Keratinocyte (primary cell): Measurements from ENCODE around the gene EVC. TPM values are rescaled to one million over a fixed set of nuclear protein-coding genes. Genes with fewer than 3 reads are reported as not detected.

ENCODE experiments used
- DNase-seq: peaks from one replicate; pipeline ENCODE4 v3.0.0-alpha.2; 2011; ENCODE audit warnings: low read depth, missing footprints, low spot score
- FAIRE-seq: peaks from 2 replicates; lab custom pipeline; 2011; peaks lifted over from hg19 to GRCh38; lab: Jason Lieb, UNC
- H2AFZ ChIP-seq: 2 replicates; pipeline ENCODE4 v1.6.0; 2012; ENCODE audit warnings: low read length, control low read depth, inconsistent platforms; ENCODE audit not compliant: control insufficient read depth
- H3K27ac ChIP-seq: 2 replicates; pipeline ENCODE4 v1.5.1; 2011; ENCODE audit warnings: low read length; ENCODE audit not compliant: control insufficient read depth, insufficient read depth
- H3K27me3 ChIP-seq: 3 replicates; pipeline ENCODE4 v1.6.0; 2011; ENCODE audit warnings: low read length; ENCODE audit not compliant: control insufficient read depth, insufficient read depth; ENCODE audit errors: extremely low read depth
- H3K36me3 ChIP-seq, 2 experiments: 2 replicates in 1 of 2; 3 replicates in 1 of 2; pipeline ENCODE4 v1.5.1; 2011; ENCODE audit warnings: low read length in 2 of 2, mild to moderate bottlenecking in 1 of 2; ENCODE audit not compliant: control insufficient read depth in 2 of 2, insufficient read depth in 2 of 2; ENCODE audit errors: extremely low read depth in 1 of 2
- H3K4me1 ChIP-seq: 3 replicates; pipeline ENCODE4 v1.5.1; 2011; ENCODE audit warnings: low read length; ENCODE audit not compliant: control insufficient read depth, insufficient read depth; ENCODE audit errors: extremely low read depth
- H3K4me2 ChIP-seq: 3 replicates; pipeline ENCODE4 v1.6.0; 2011; ENCODE audit warnings: low read depth, low read length; ENCODE audit not compliant: control insufficient read depth, insufficient read depth; ENCODE audit errors: extremely low read depth
- H3K4me3 ChIP-seq, 3 experiments: fragments of 200-600 bp in 1 of 3; sonication (generic) in 1 of 3; 2 replicates in 2 of 3; 3 replicates in 1 of 3; pipeline ENCODE4 v1.5.1; 2011 to 2016; ENCODE audit warnings: low read length in 3 of 3, mild to moderate bottlenecking in 3 of 3, control low read depth in 2 of 3, inconsistent platforms in 1 of 3, low read depth in 1 of 3, mixed read lengths in 1 of 3, mixed run types in 1 of 3, moderate library complexity in 1 of 3; ENCODE audit not compliant: control insufficient read depth in 2 of 3, insufficient read depth in 2 of 3; ENCODE audit errors: extremely low read depth in 1 of 3
- H3K79me2 ChIP-seq: 2 replicates; pipeline ENCODE4 v1.6.0; 2012; ENCODE audit warnings: low read length; ENCODE audit not compliant: control insufficient read depth, insufficient read depth
- H3K9ac ChIP-seq: 3 replicates; pipeline ENCODE4 v1.6.0; 2011; ENCODE audit warnings: low read length; ENCODE audit not compliant: control insufficient read depth, insufficient read depth; ENCODE audit errors: extremely low read depth
- H3K9me1 ChIP-seq: 3 replicates; pipeline ENCODE4 v1.6.0; 2011; ENCODE audit warnings: low read length; ENCODE audit not compliant: control insufficient read depth, insufficient read depth; ENCODE audit errors: extremely low read depth
- H3K9me3 ChIP-seq: 2 replicates; pipeline ENCODE4 v1.5.1; 2012; ENCODE audit warnings: low read depth, low read length; ENCODE audit not compliant: control insufficient read depth
- H4K20me1 ChIP-seq: 3 replicates; pipeline ENCODE4 v1.6.0; 2011; ENCODE audit warnings: low read length; ENCODE audit not compliant: control insufficient read depth, insufficient read depth; ENCODE audit errors: extremely low read depth
- CTCF ChIP-seq, 3 experiments: IDR thresholded peaks in 1 of 3; conservative IDR thresholded peaks in 1 of 3; optimal IDR thresholded peaks in 1 of 3; 2 replicates in 2 of 3; 3 replicates in 1 of 3; pipeline versions ENCODE3 to v1.5.1; 2011; ENCODE audit warnings: low read length in 3 of 3, mild to moderate bottlenecking in 3 of 3, moderate library complexity in 2 of 3, control low read depth in 1 of 3, inconsistent platforms in 1 of 3; ENCODE audit not compliant: insufficient read depth in 2 of 3; ENCODE audit errors: extremely low read depth in 1 of 3
- EZH2 ChIP-seq: IDR thresholded peaks from one replicate; pipeline ENCODE4 v1.6.1; 2012; ENCODE audit warnings: inconsistent platforms, mild to moderate bottlenecking, low read length, moderate library complexity
- dilution Hi-C: fragments of 300-500 bp; cut with MboI; formaldehyde crosslinking; loops from one replicate; pipeline ENCODE4 v1.7.0; 2020; ENCODE audit warnings: low sequenced_read_pairs; ENCODE audit not compliant: extremely low pct_ligation_motif_present
- polyA plus RNA-seq, 5 experiments: library from polyadenylated mRNA; depleted of rRNA in 3 of 5; stranded (reverse) in 3 of 5; stranded (forward) in 1 of 5; unstranded in 1 of 5; fragments of >200 nt; gene quantifications; 1 replicate in 1 of 5; 2 replicates in 3 of 5; 3 replicates in 1 of 5; pipeline versions ENCODE4 v1.2.1 to v1.2.3, GENCODE V29; 2011 to 2012; ENCODE audit warnings: missing spikeins in 2 of 5, low read depth in 1 of 5, low replicate concordance in 1 of 5

Gene EVC
- polyA plus RNA-seq, 1 donor (not counting 4 experiments of a cell fraction or from before 2014, with no cell fraction given) = 7.3 TPM

GRCh38 chr4:5735463-5735862 is 24.5 kb downstream of the EVC start:
- H2AFZ ChIP-seq = no peak overlapping the region
- H3K4me1 ChIP-seq = no peaks in the 10 kb centered on the region
- H3K9me1 ChIP-seq = no peaks in the 10 kb centered on the region
- H3K79me2 ChIP-seq = no peaks in the 10 kb centered on the region
- FAIRE-seq (no peak), DNase-seq (no peak)
- H3K4me3 ChIP-seq = no peak overlapping the region
- no peak overlapping the region for H3K27ac ChIP-seq
- dilution Hi-C loops = no loop called here
- no peak overlapping the region for H3K4me2 ChIP-seq
- no peaks in the 10 kb centered on the region for H3K27me3 ChIP-seq
- peaks cover 38 to 43% of the 10 kb centered on the region in 2 experiments for H3K36me3 ChIP-seq
- no peaks in the 10 kb centered on the region for H3K9me3 ChIP-seq
- no peak overlapping the region for H3K9ac ChIP-seq
- TF ChIP-seq CTCF (optimal IDR thresholded peaks at IDR 0.05 in 1 of 3, IDR thresholded peaks at IDR 0.05 in 1 of 3, conservative IDR thresholded peaks at IDR 0.05 in 1 of 3; ENCODE audit: extremely low read depth in 1 of 3, insufficient read depth in 2 of 3, low read length in 3 of 3) (no peak), EZH2 (no peak)
- peaks cover 4% of the 10 kb centered on the region for H4K20me1 ChIP-seq

GRCh38 chr4:5738061-5738460 is 27.1 kb downstream of the EVC start:
- DNase-seq (no peak), FAIRE-seq (no peak)
- dilution Hi-C loops = no loop called here
- Histone ChIP-seq H3K9ac (no peak overlapping the region), H3K9me1 (no peaks in the 10 kb centered on the region), H4K20me1 (no peaks in the 10 kb centered on the region), H2AFZ (no peak overlapping the region), H3K27ac (no peak overlapping the region), H3K4me2 (no peak overlapping the region), H3K36me3 (peaks cover 32 to 41% of the 10 kb centered on the region in 2 experiments), H3K4me1 (no peaks in the 10 kb centered on the region), H3K9me3 (no peaks in the 10 kb centered on the region), H3K27me3 (no peaks in the 10 kb centered on the region), H3K79me2 (no peaks in the 10 kb centered on the region), H3K4me3 (no peak overlapping the region)
- no peak for TF ChIP-seq EZH2
- no peak for TF ChIP-seq CTCF (optimal IDR thresholded peaks at IDR 0.05 in 1 of 3, IDR thresholded peaks at IDR 0.05 in 1 of 3, conservative IDR thresholded peaks at IDR 0.05 in 1 of 3; ENCODE audit: extremely low read depth in 1 of 3, insufficient read depth in 2 of 3, low read length in 3 of 3)
